Mesendoderm (in vitro differentiated cells): ENCODE results near the gene MAIP1.
A peak's percentile ranks its signal among the peaks of the same experiment; 100 is the strongest.

Experiments
- DNase-seq: peaks from one replicate; pipeline ENCODE4 v3.0.0; 2013
- H2AK5ac ChIP-seq: 2 replicates; pipeline ENCODE4 v1.6.1; 2013; ENCODE audit warnings: low read length, inconsistent platforms
- H2BK120ac ChIP-seq: 2 replicates; pipeline ENCODE4 v1.6.1; 2013; ENCODE audit warnings: low read depth, mild to moderate bottlenecking, low read length, moderate library complexity, mixed read lengths
- H2BK15ac ChIP-seq: replicated peaks from 2 replicates; pipeline ENCODE4 v1.6.1; 2013; ENCODE audit warnings: low read depth, mild to moderate bottlenecking, moderate library complexity
- H2BK5ac ChIP-seq: 2 replicates; pipeline ENCODE4 v1.6.1; 2013; ENCODE audit warnings: low read length, inconsistent platforms
- H3K18ac ChIP-seq: 2 replicates; pipeline ENCODE4 v1.6.1; 2013; ENCODE audit warnings: mild to moderate bottlenecking, low read length, mixed read lengths
- H3K23ac ChIP-seq: one replicate; pipeline ENCODE4 v1.6.1; 2013; ENCODE audit warnings: low read length
- H3K27ac ChIP-seq: 2 replicates; pipeline ENCODE4 v1.5.1; 2013; ENCODE audit warnings: low read depth, mild to moderate bottlenecking, inconsistent platforms, low read length, moderate library complexity
- H3K27me3 ChIP-seq: 2 replicates; pipeline ENCODE4 v1.6.1; 2013; ENCODE audit warnings: low read length, control low read depth, mild to moderate bottlenecking, inconsistent platforms; ENCODE audit not compliant: insufficient read depth, poor library complexity
- H3K36me3 ChIP-seq: 2 replicates; pipeline ENCODE4 v1.6.1; 2013; ENCODE audit warnings: low read length, inconsistent platforms; ENCODE audit not compliant: control insufficient read depth, insufficient read depth
- H3K4ac ChIP-seq: one replicate; pipeline ENCODE4 v1.6.1; 2013; ENCODE audit warnings: low read depth, mild to moderate bottlenecking, low read length, moderate library complexity
- H3K4me1 ChIP-seq: 2 replicates; pipeline ENCODE4 v1.6.1; 2013; ENCODE audit warnings: low read depth, low read length, inconsistent platforms; ENCODE audit not compliant: control insufficient read depth
- H3K4me2 ChIP-seq: 2 replicates; pipeline ENCODE4 v1.6.1; 2013; ENCODE audit warnings: low read length
- H3K4me3 ChIP-seq: 2 replicates; pipeline ENCODE4 v1.5.1; 2013; ENCODE audit warnings: mild to moderate bottlenecking, low read length
- H3K56ac ChIP-seq: one replicate; pipeline ENCODE4 v1.6.1; 2013; ENCODE audit warnings: low read length
- H3K79me1 ChIP-seq: 2 replicates; pipeline ENCODE4 v1.6.1; 2013; ENCODE audit warnings: low read length, inconsistent platforms
- H3K79me2 ChIP-seq: 2 replicates; pipeline ENCODE4 v1.6.1; 2013; ENCODE audit warnings: mild to moderate bottlenecking, low read length; ENCODE audit not compliant: control insufficient read depth, insufficient read depth
- H3K9ac ChIP-seq: 2 replicates; pipeline ENCODE4 v1.6.1; 2013; ENCODE audit warnings: low read length, inconsistent platforms
- H4K5ac ChIP-seq: one replicate; pipeline ENCODE4 v1.6.1; 2013; ENCODE audit warnings: low read length
- H4K8ac ChIP-seq: one replicate; pipeline ENCODE4 v1.6.1; 2013; ENCODE audit warnings: low read depth, mild to moderate bottlenecking, control low read depth, low read length, moderate library complexity
- WGBS: extraction: QIAGEN DNeasy Blood & Tissue Kit; methylation state at CpG from one replicate; pipeline ENCODE4 v1.1.7; 2013; ENCODE audit warnings: low lambda C conversion rate, missing lambda C conversion rate; ENCODE audit not compliant: insufficient coverage; ENCODE audit errors: extremely low coverage; 5-methylcytosine and 5-hydroxymethylcytosine counted together

Gene MAIP1

DNA sequence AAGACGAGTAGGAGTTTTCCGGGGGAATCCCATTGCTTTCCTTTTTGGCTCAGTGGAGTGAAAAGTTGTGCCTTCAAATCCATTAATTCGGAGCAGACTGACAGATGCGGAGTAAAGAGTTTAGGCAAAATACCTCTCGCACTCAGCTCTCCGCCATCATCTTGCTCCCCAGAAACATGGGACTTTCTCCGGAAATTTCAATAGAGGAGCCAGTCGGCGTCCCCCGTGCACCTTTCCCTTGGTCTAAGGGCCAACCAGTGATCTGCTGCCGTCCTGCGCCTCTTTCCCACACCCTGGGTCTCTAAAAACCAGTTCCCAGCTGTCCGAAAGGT, 409 bp upstream of the MAIP1 start:
- no peak overlapping the region for H2BK15ac ChIP-seq
- no peak overlapping the region for H2BK120ac ChIP-seq
- H3K36me3 ChIP-seq: no peaks in the 10 kb centered on the region

DNA sequence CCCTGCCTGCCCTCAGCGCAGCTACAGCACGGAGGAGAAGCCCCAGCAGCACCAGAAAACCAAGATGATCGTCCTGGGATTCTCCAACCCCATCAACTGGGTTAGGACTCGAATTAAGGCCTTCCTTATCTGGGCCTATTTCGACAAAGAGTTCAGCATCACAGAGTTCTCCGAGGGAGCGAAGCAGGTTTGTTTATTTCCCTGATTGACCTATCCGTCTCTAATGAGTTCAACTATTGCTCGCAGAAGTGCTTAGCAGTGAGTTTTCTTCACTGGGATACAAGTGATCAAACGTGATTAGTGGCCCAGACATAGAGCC, 639 bp downstream of the MAIP1 start:
- peak overlapping the region; percentile 99 for H3K56ac ChIP-seq
- H3K4me1 ChIP-seq: no peaks in the 10 kb centered on the region
- peaks cover 8% of the 10 kb centered on the region for H3K79me1 ChIP-seq
- no peak overlapping the region for H2BK15ac ChIP-seq
- no peaks in the 10 kb centered on the region for H3K27me3 ChIP-seq
- H3K4ac ChIP-seq: peak overlapping the region; percentile 9
- peak overlapping the region; percentile 91 for H3K4me3 ChIP-seq
- peak overlapping the region; percentile 77 for H3K18ac ChIP-seq
- H3K4me2 ChIP-seq: peak overlapping the region; percentile 88
- H2BK5ac ChIP-seq: no peak overlapping the region
- no peak overlapping the region for H4K8ac ChIP-seq
- no peak for DNase-seq
- H3K79me2 ChIP-seq: peaks cover 36% of the 10 kb centered on the region
- WGBS: no CpG with 5 or more reads among the region's 10 CpGs
- no peak overlapping the region for H2BK120ac ChIP-seq
- H3K23ac ChIP-seq: no peak overlapping the region
- peak overlapping the region; percentile 97 for H3K27ac ChIP-seq
- H3K9ac ChIP-seq: peak overlapping the region; percentile 96
- no peak overlapping the region for H2AK5ac ChIP-seq
- H4K5ac ChIP-seq: peak overlapping the region; percentile 90
- no peaks in the 10 kb centered on the region for H3K36me3 ChIP-seq

More for the DNA sequence above, 409 bp upstream of the MAIP1 start:
- H2BK5ac ChIP-seq: no peak overlapping the region
- H3K4ac ChIP-seq: peak overlapping the region; percentile 89
- H4K8ac ChIP-seq: no peak overlapping the region
- peak overlapping the region; percentile 99 for H3K56ac ChIP-seq
- peak overlapping the region; percentile 97 for H3K27ac ChIP-seq
- no peak overlapping the region for H3K23ac ChIP-seq
- WGBS: no CpG with 5 or more reads among the region's 13 CpGs
- H3K4me3 ChIP-seq: peak overlapping the region; percentile 91
- H3K79me1 ChIP-seq: peaks cover 10% of the 10 kb centered on the region
- no peaks in the 10 kb centered on the region for H3K27me3 ChIP-seq
- no peak overlapping the region for H4K5ac ChIP-seq
- peak overlapping the region; percentile 77 for H3K18ac ChIP-seq
- peaks cover 39% of the 10 kb centered on the region for H3K79me2 ChIP-seq
- H3K9ac ChIP-seq: peak overlapping the region; percentile 96
- no peaks in the 10 kb centered on the region for H3K4me1 ChIP-seq
- peak overlapping the region; percentile 1 for H3K4me2 ChIP-seq
- no peak overlapping the region for H2AK5ac ChIP-seq
- no peak for DNase-seq

GRCh38 chr2:199958014-199958413, 2.6 kb downstream of the MAIP1 start:
- H3K36me3 ChIP-seq: peaks cover 3% of the 10 kb centered on the region
- no peak overlapping the region for H3K4ac ChIP-seq
- no peak overlapping the region for H2BK15ac ChIP-seq
- peaks cover 8% of the 10 kb centered on the region for H3K79me1 ChIP-seq
- H3K18ac ChIP-seq: no peak overlapping the region
- peak overlapping the region; percentile 49 for H3K56ac ChIP-seq
- H3K23ac ChIP-seq: no peak overlapping the region
- H3K79me2 ChIP-seq: peaks cover 36% of the 10 kb centered on the region
- H2BK120ac ChIP-seq: no peak overlapping the region
- H3K4me2 ChIP-seq: no peak overlapping the region
- H4K5ac ChIP-seq: no peak overlapping the region
- no peaks in the 10 kb centered on the region for H3K27me3 ChIP-seq
- no CpG with 5 or more reads among the region's 4 CpGs for WGBS
- no peak overlapping the region for H3K27ac ChIP-seq
- no peak for DNase-seq
- no peak overlapping the region for H2AK5ac ChIP-seq
- H2BK5ac ChIP-seq: no peak overlapping the region
- no peak overlapping the region for H4K8ac ChIP-seq
- no peaks in the 10 kb centered on the region for H3K4me1 ChIP-seq
- H3K9ac ChIP-seq: peak overlapping the region; percentile 6
- H3K4me3 ChIP-seq: no peak overlapping the region

DNA sequence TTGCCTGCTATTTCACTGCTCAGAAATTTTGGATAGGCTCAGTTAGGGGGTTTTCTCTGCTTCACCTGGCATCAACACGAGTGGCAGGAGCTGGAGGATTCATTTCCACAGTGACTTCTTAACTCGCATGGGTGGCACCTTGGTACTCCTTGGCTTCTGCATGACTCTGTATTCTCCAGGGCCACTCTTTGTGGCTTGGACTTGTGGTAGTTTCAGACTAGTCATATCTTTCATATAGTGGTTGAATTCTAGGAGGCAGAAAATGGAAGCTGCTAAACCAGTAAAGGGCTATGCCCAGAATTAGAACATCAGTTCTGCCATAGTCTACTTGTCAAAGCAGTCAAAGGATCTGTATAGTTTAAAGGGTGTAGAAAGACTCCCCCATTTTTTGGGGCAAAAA, 6.8 kb downstream of the MAIP1 start:
- Histone ChIP-seq H3K18ac (no peak overlapping the region), H3K79me2 (peaks cover 11% of the 10 kb centered on the region), H2BK5ac (no peak overlapping the region), H4K5ac (no peak overlapping the region), H2BK120ac (no peak overlapping the region), H3K4me1 (no peaks in the 10 kb centered on the region), H3K56ac (no peak overlapping the region), H3K27me3 (no peaks in the 10 kb centered on the region), H2BK15ac (no peak overlapping the region), H2AK5ac (no peak overlapping the region), H3K27ac (no peak overlapping the region), H3K79me1 (peaks cover 8% of the 10 kb centered on the region), H3K4ac (no peak overlapping the region), H3K23ac (no peak overlapping the region), H3K36me3 (peaks cover 3% of the 10 kb centered on the region), H4K8ac (no peak overlapping the region), H3K4me3 (no peak overlapping the region), H3K4me2 (no peak overlapping the region), H3K9ac (no peak overlapping the region)
- no peak for DNase-seq
- no CpG with 5 or more reads among the region's 2 CpGs for WGBS

GRCh38 chr2:199966405-199966804, 11.0 kb downstream of the MAIP1 start:
- Histone ChIP-seq H3K9ac (no peak overlapping the region), H3K18ac (no peak overlapping the region), H3K27ac (no peak overlapping the region), H3K36me3 (peaks cover 3% of the 10 kb centered on the region), H2BK15ac (no peak overlapping the region), H3K79me1 (no peaks in the 10 kb centered on the region), H2AK5ac (no peak overlapping the region), H4K8ac (no peak overlapping the region), H3K23ac (no peak overlapping the region), H3K4me2 (no peak overlapping the region), H4K5ac (no peak overlapping the region), H3K4me1 (no peaks in the 10 kb centered on the region), H3K4me3 (no peak overlapping the region), H3K79me2 (no peaks in the 10 kb centered on the region), H3K4ac (no peak overlapping the region), H3K56ac (no peak overlapping the region), H2BK5ac (no peak overlapping the region), H3K27me3 (no peaks in the 10 kb centered on the region), H2BK120ac (no peak overlapping the region)
- WGBS: no CpG with 5 or more reads among the region's 2 CpGs
- no peak for DNase-seq

GRCh38 chr2:199966976-199967375, 11.6 kb downstream of the MAIP1 start:
- no peak overlapping the region for H4K5ac ChIP-seq
- no peak overlapping the region for H3K9ac ChIP-seq
- no peak overlapping the region for H3K4me3 ChIP-seq
- no peaks in the 10 kb centered on the region for H3K79me2 ChIP-seq
- H3K56ac ChIP-seq: no peak overlapping the region
- no peak overlapping the region for H3K4me2 ChIP-seq
- H2BK120ac ChIP-seq: no peak overlapping the region
- H2BK15ac ChIP-seq: no peak overlapping the region
- no peak overlapping the region for H2BK5ac ChIP-seq
- no peak overlapping the region for H3K27ac ChIP-seq
- no peak overlapping the region for H3K18ac ChIP-seq
- H3K23ac ChIP-seq: no peak overlapping the region
- H3K4ac ChIP-seq: no peak overlapping the region
- H2AK5ac ChIP-seq: no peak overlapping the region
- H3K27me3 ChIP-seq: no peaks in the 10 kb centered on the region
- peaks cover 3% of the 10 kb centered on the region for H3K36me3 ChIP-seq
- H3K4me1 ChIP-seq: no peaks in the 10 kb centered on the region
- H4K8ac ChIP-seq: no peak overlapping the region
- WGBS: no CpG with 5 or more reads among the region's 1 CpG
- H3K79me1 ChIP-seq: no peaks in the 10 kb centered on the region
- no peak for DNase-seq
